Measurements from ENCODE around the gene TTLL10. TPM values are rescaled to one million over a fixed set of nuclear protein-coding genes. Genes with fewer than 3 reads are reported as not detected.
A peak's percentile ranks its signal among the peaks of the same experiment; 100 is the strongest.

The TTLL10 gene
- total and polyA plus RNA-seq, 2 experiments from 2014 or later, result 0.45 TPM; not detected in 1

DNA sequence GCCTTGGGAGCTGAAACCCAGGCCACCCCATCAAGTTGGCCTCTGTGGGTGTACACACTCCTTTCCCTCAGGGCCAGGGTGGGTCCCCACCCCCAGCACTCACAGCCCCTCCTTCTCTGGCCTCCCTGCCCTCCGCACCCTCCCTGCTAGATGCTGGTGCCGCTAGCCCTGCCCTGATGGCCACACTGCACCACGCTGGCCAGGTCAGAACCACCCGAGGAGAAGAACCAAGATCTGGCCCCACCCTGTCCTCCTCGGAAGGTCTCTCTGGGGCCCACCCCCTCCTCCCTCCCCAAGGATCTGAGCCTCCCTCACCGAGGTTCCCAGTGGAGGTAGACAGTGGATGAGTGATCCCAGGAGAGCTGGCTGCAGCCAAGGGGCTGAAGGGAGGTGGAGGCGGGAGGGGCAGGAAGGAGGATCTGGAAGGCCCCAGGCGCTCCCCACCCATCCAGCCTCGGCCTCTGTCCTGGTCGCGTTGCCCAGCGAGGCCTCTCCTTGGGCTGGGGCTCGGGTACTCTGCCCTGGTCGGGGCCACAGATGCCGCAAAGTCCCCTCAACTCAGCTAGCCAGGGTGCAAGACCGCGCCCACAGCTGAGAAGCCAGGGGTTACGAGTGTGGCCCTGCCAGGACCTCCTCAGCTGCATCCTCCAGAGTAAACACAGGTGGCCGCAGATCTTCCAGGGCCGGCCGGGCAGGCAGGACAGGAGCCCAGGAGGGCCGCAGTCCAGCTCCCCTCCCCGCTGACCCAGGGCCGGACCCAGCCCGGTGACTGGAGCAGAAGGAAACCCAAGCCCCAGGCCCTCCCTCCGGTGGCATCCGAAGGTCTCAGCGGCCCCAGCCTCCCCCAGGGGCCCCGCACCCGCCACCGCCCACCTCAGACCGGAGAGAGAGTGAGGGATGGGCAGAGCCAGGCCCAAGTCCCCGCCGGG is 63.5 kb downstream of the TTLL10 start:
- H3K4me1 Mint-ChIP-seq, result peaks cover 11% of the 10 kb centered on the region
- H3K27me3 ChIP-seq (ENCODE audit: insufficient read depth), result no peaks in the 10 kb centered on the region
- H3K4me3 ChIP-seq, result no peak overlapping the region
- H3K4me1 ChIP-seq (ENCODE audit: insufficient read depth), result no peaks in the 10 kb centered on the region
- peaks cover 8% of the 10 kb centered on the region for H4K20me1 ChIP-seq (replicated peaks; ENCODE audit: insufficient read depth)
- H3F3A ChIP-seq (replicated peaks; ENCODE audit: low read depth), result peaks cover 6% of the 10 kb centered on the region; the same call in 1 of the 2 replicates
- H3K36me3 ChIP-seq (ENCODE audit: insufficient read depth), result no peaks in the 10 kb centered on the region
- H3K36me3 Mint-ChIP-seq (ENCODE audit: low read depth), result peaks cover 15% of the 10 kb centered on the region
- no peak overlapping the region for H2AFZ ChIP-seq
- TF ChIP-seq CREB1 (CRISPR knock-in tag; IDR thresholded peaks at IDR 0.05; ENCODE audit: low read depth), result no peak
- DNase-seq (ENCODE audit: low spot score), result no peak
- peaks cover 10% of the 10 kb centered on the region for H3K9me3 Mint-ChIP-seq
- no peak; the same call in 2 of the 3 replicates for ATAC-seq
- H3K9me2 ChIP-seq (ENCODE audit: insufficient read depth), result no peaks in the 10 kb centered on the region
- no peak overlapping the region for H3K27ac Mint-ChIP-seq
- H3K27ac ChIP-seq (ENCODE audit: low read depth), result no peak overlapping the region
- peaks cover 14% of the 10 kb centered on the region for H3K27me3 Mint-ChIP-seq (ENCODE audit: insufficient read depth, low read depth, poor library complexity)
- H3K4me2 ChIP-seq, result no peak overlapping the region
- peaks cover 9% of the 10 kb centered on the region for H3K79me2 ChIP-seq (replicated peaks; ENCODE audit: insufficient read depth)
- no peak overlapping the region for H3K4me3 Mint-ChIP-seq

- Histone ChIP-seq H3K27ac (ENCODE audit: low read depth) (no peak overlapping the region), H3K9me2 (ENCODE audit: insufficient read depth) (no peaks in the 10 kb centered on the region), H3K27me3 (ENCODE audit: insufficient read depth) (no peaks in the 10 kb centered on the region), H4K20me1 (replicated peaks; ENCODE audit: insufficient read depth) (peaks cover 8% of the 10 kb centered on the region), H3K36me3 (ENCODE audit: insufficient read depth) (no peaks in the 10 kb centered on the region), H3F3A (replicated peaks; ENCODE audit: low read depth) (peaks cover 6% of the 10 kb centered on the region; the same call in 1 of the 2 replicates), H3K79me2 (replicated peaks; ENCODE audit: insufficient read depth) (peaks cover 9% of the 10 kb centered on the region), H3K4me1 (ENCODE audit: insufficient read depth) (no peaks in the 10 kb centered on the region), H2AFZ (no peak overlapping the region), H3K4me2 (no peak overlapping the region), H3K4me3 (no peak overlapping the region)
- H3K36me3 Mint-ChIP-seq (ENCODE audit: low read depth), result peaks cover 15% of the 10 kb centered on the region
- H3K4me3 Mint-ChIP-seq, result no peak overlapping the region
- DNase-seq (ENCODE audit: low spot score), result no peak
- peaks cover 11% of the 10 kb centered on the region for H3K4me1 Mint-ChIP-seq
- no peak overlapping the region for H3K27ac Mint-ChIP-seq
- peaks cover 10% of the 10 kb centered on the region for H3K9me3 Mint-ChIP-seq
- TF ChIP-seq POLR2AphosphoS5 (IDR thresholded peaks at IDR 0.05; ENCODE audit: low read depth) (0 out of 2 replicates have a peak, but pooled peaks have one; percentile 17), EZH2phosphoT487 (IDR thresholded peaks at IDR 0.05; ENCODE audit: unreplicated experiment) (no peak)
- H3K27me3 Mint-ChIP-seq (ENCODE audit: insufficient read depth, low read depth, poor library complexity), result peaks cover 12% of the 10 kb centered on the region
- ATAC-seq, result no peak
Measured at GRCh38 chr1:1237874-1238701, 64.4 kb downstream of the TTLL10 start.

GRCh38 chr1:1238702-1239178 is 65.1 kb downstream of the TTLL10 start:
- no peak overlapping the region for H3K4me3 Mint-ChIP-seq
- Histone ChIP-seq H2AFZ (no peak overlapping the region), H3F3A (replicated peaks; ENCODE audit: low read depth) (peaks cover 1% of the 10 kb centered on the region; the same call in 1 of the 2 replicates), H3K36me3 (ENCODE audit: insufficient read depth) (no peaks in the 10 kb centered on the region), H3K79me2 (replicated peaks; ENCODE audit: insufficient read depth) (peaks cover 5% of the 10 kb centered on the region; the same call in 1 of the 2 replicates), H4K20me1 (replicated peaks; ENCODE audit: insufficient read depth) (peaks cover 5% of the 10 kb centered on the region), H3K9me2 (ENCODE audit: insufficient read depth) (no peaks in the 10 kb centered on the region), H3K27ac (ENCODE audit: low read depth) (no peak overlapping the region), H3K4me2 (no peak overlapping the region), H3K27me3 (ENCODE audit: insufficient read depth) (no peaks in the 10 kb centered on the region), H3K4me1 (ENCODE audit: insufficient read depth) (no peaks in the 10 kb centered on the region), H3K4me3 (no peak overlapping the region)
- peaks cover 6% of the 10 kb centered on the region for H3K9me3 Mint-ChIP-seq
- H3K36me3 Mint-ChIP-seq (ENCODE audit: low read depth), result peaks cover 10% of the 10 kb centered on the region
- H3K4me1 Mint-ChIP-seq, result peaks cover 6% of the 10 kb centered on the region; the same call in 2 of the 3 replicates
- ATAC-seq (no peak), DNase-seq (ENCODE audit: low spot score) (no peak)
- H3K27me3 Mint-ChIP-seq (ENCODE audit: insufficient read depth, low read depth, poor library complexity), result peaks cover 8% of the 10 kb centered on the region
- H3K27ac Mint-ChIP-seq, result no peak overlapping the region
- TF ChIP-seq ZNF114 (CRISPR knock-in tag; IDR thresholded peaks at IDR 0.05) (no peak), EZH2phosphoT487 (IDR thresholded peaks at IDR 0.05; ENCODE audit: unreplicated experiment) (no peak), ETS1 (IDR thresholded peaks at IDR 0.05) (no peak), CREB1 (CRISPR knock-in tag; IDR thresholded peaks at IDR 0.05; ENCODE audit: low read depth) (no peak), ZNF331 (CRISPR knock-in tag; IDR thresholded peaks at IDR 0.05; ENCODE audit: low read depth) (no peak)

All from GM23338 (cell line).